ENCODE measurements around the gene MAP4K4.
"Not testable (repeated sequence)": the region's sequence is repeated elsewhere in the genome, so short reads cannot be mapped to it uniquely, and the experiment has no call there.

DNA sequence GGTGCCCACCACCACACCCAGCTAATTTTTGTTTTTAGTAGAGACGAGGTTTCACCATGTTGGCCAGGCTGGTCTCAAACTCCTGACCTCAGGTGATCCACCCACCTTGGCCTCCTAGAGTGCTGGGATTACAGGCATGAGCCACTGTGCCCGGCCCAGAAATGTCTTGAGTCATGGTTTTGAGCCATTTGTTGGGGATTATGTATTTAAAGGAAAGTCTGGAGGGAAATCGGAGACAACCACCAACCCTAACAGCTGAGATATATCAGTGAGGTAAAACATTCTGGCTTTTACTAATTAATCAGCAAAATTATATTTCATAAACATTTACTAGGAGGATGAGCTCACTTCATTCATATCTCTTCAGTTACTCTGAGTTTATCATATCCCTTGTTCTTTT, 72.2 kb downstream of the MAP4K4 start:
- not testable (repeated sequence) for TF ChIP-seq POLR2A (IDR thresholded peaks at IDR 0.05; ENCODE audit: low read length); GATA1 (IDR thresholded peaks at IDR 0.05; ENCODE audit: low read depth, low read length)

All from erythroblast (primary cell).